Endothelial cell of umbilical vein (primary cell): ENCODE results near the gene CPD. TPM values are rescaled to one million over a fixed set of nuclear protein-coding genes. Genes with fewer than 3 reads are reported as not detected.

ENCODE experiments used
- BruUV-seq: library from RNA; stranded (reverse); fragments of 400-500 nt; replicated peaks from 2 replicates; lab custom pipeline; 2021; lab: Mats Ljungman, UMichigan
- CTCF ChIA-PET: fragments of 300-600, 350-600 bp; sonication (Branson Sonifier 250); formaldehyde crosslinking; loops from one replicate; lab custom pipeline; 2021; ENCODE audit warnings: antibody characterized with exemption, inconsistent platforms; lab: Charles Lee
- POLR2A ChIA-PET: fragments of 300-600, 350-600 bp; sonication (Branson Sonifier 250); formaldehyde crosslinking; loops from one replicate; lab custom pipeline; 2021; ENCODE audit warnings: antibody characterized with exemption, inconsistent platforms; lab: Charles Lee
- DNase-seq: peaks from one replicate; pipeline ENCODE4 v3.0.0-alpha.2; 2011; ENCODE audit warnings: low read depth, low spot score
- FAIRE-seq: peaks from 2 replicates; lab custom pipeline; 2011; peaks lifted over from hg19 to GRCh38; lab: Jason Lieb, UNC
- H2AFZ ChIP-seq: 2 replicates; pipeline ENCODE4 v1.6.0; 2012; ENCODE audit warnings: low read depth, low read length, control low read depth, inconsistent platforms
- H3K27ac ChIP-seq: 2 replicates; pipeline ENCODE4 v1.5.1; 2011; ENCODE audit warnings: low read depth, mild to moderate bottlenecking, control low read depth, low read length, moderate library complexity; ENCODE audit not compliant: insufficient read depth
- H3K27me3 ChIP-seq, 2 experiments: 2 replicates each; pipeline versions ENCODE4 v1.6.0 to v1.6.1; 2011; ENCODE audit warnings: low read length in 2 of 2, mixed read lengths in 1 of 2; ENCODE audit not compliant: control insufficient read depth in 2 of 2, insufficient read depth in 2 of 2
- H3K36me3 ChIP-seq, 2 experiments: 2 replicates in 1 of 2; 3 replicates in 1 of 2; pipeline ENCODE4 v1.5.1; 2011; ENCODE audit warnings: low read length in 2 of 2, mild to moderate bottlenecking in 1 of 2, moderate library complexity in 1 of 2; ENCODE audit not compliant: control insufficient read depth in 2 of 2, insufficient read depth in 2 of 2; ENCODE audit errors: extremely low read depth in 1 of 2
- H3K4me1 ChIP-seq: 3 replicates; pipeline ENCODE4 v1.5.1; 2011; ENCODE audit warnings: mild to moderate bottlenecking, low read length; ENCODE audit not compliant: control insufficient read depth, insufficient read depth; ENCODE audit errors: extremely low read depth
- H3K4me2 ChIP-seq: 2 replicates; pipeline ENCODE4 v1.6.1; 2011; ENCODE audit warnings: low read length, control low read depth, mixed read lengths; ENCODE audit not compliant: insufficient read depth
- H3K4me3 ChIP-seq, 3 experiments: fragments of 200-600 bp in 1 of 3; sonication (generic), shearing (Covaris generic) in 1 of 3; replicated peaks in 1 of 3; 2 replicates each; pipeline ENCODE4 v1.5.1; 2011 to 2016; ENCODE audit warnings: control low read depth in 3 of 3, low read length in 3 of 3, mild to moderate bottlenecking in 2 of 3, inconsistent platforms in 1 of 3, low read depth in 1 of 3, moderate library complexity in 1 of 3; ENCODE audit not compliant: insufficient read depth in 1 of 3
- H3K79me2 ChIP-seq: 2 replicates; pipeline ENCODE4 v1.6.0; 2012; ENCODE audit warnings: low read length, inconsistent platforms; ENCODE audit not compliant: control insufficient read depth, insufficient read depth
- H3K9ac ChIP-seq: replicated peaks from 2 replicates; pipeline ENCODE3; 2011; ENCODE audit warnings: low read length, control low read depth; ENCODE audit not compliant: insufficient read depth; ENCODE audit errors: extremely low read depth
- H3K9me1 ChIP-seq: replicated peaks from 3 replicates; pipeline ENCODE4 v1.6.0; 2011; ENCODE audit warnings: mild to moderate bottlenecking, low read length; ENCODE audit not compliant: control insufficient read depth, insufficient read depth; ENCODE audit errors: extremely low read depth
- H3K9me3 ChIP-seq: replicated peaks from 2 replicates; pipeline ENCODE4 v1.5.1; 2012; ENCODE audit warnings: low read length, inconsistent platforms; ENCODE audit not compliant: control insufficient read depth, insufficient read depth
- H4K20me1 ChIP-seq: replicated peaks from 2 replicates; pipeline ENCODE3; 2011; ENCODE audit warnings: mild to moderate bottlenecking, low read length; ENCODE audit not compliant: control insufficient read depth, insufficient read depth; ENCODE audit errors: extremely low read depth
- CTCF ChIP-seq, 2 donors: IDR thresholded peaks; 1 replicate in 1 of 2; 2 replicates in 1 of 2; pipeline ENCODE4 v1.5.1; 2011; ENCODE audit warnings: low read length in 2 of 2, mild to moderate bottlenecking in 2 of 2, moderate library complexity in 2 of 2, control low read depth in 1 of 2, inconsistent platforms in 1 of 2, low read depth in 1 of 2; ENCODE audit not compliant: insufficient read depth in 1 of 2; ENCODE audit errors: extremely low read depth in 1 of 2
- EZH2 ChIP-seq: IDR thresholded peaks from 2 replicates; pipeline ENCODE4 v1.6.1; 2012; ENCODE audit warnings: borderline replicate concordance, low read depth, mild to moderate bottlenecking, moderate library complexity, low read length, inconsistent platforms; ENCODE audit not compliant: severe bottlenecking
- FOS ChIP-seq: IDR thresholded peaks from 2 replicates; pipeline ENCODE4 v1.6.1; 2011; ENCODE audit warnings: mild to moderate bottlenecking, low read length, moderate library complexity, borderline replicate concordance; ENCODE audit not compliant: insufficient read depth
- GATA2 ChIP-seq: IDR thresholded peaks from 2 replicates; pipeline ENCODE4 v1.7.0; 2011; ENCODE audit warnings: low read depth, mild to moderate bottlenecking, moderate library complexity, mixed read lengths, low read length; ENCODE audit not compliant: insufficient read length, insufficient read depth
- JUN ChIP-seq: IDR thresholded peaks from 2 replicates; pipeline ENCODE4 v1.6.1; 2011; ENCODE audit warnings: borderline replicate concordance, low read depth; ENCODE audit not compliant: insufficient read length, insufficient read depth
- MAX ChIP-seq: IDR thresholded peaks from 2 replicates; pipeline ENCODE4 v1.6.1; 2011; ENCODE audit not compliant: insufficient read depth, insufficient read length
- MYC ChIP-seq: IDR thresholded peaks from one replicate; pipeline ENCODE4 v1.6.1; 2011; ENCODE audit warnings: mild to moderate bottlenecking, low read depth, low read length
- POLR2A ChIP-seq: IDR thresholded peaks from 2 replicates; pipeline ENCODE4 v1.6.1; 2012; ENCODE audit warnings: low read depth, mild to moderate bottlenecking, control low read depth, low read length
- POLR2AphosphoS5 ChIP-seq: IDR thresholded peaks from 2 replicates; pipeline ENCODE4 v1.6.1; 2012; ENCODE audit warnings: low read depth, mild to moderate bottlenecking, control low read depth, low read length, moderate library complexity; ENCODE audit not compliant: insufficient read depth
- dilution Hi-C: fragments of 300-500 bp; cut with MboI; formaldehyde crosslinking; loops from one replicate; pipeline ENCODE4 v1.15.0; 2019; ENCODE audit warnings: low sequenced_read_pairs; ENCODE audit not compliant: extremely low pct_ligation_motif_present
- intact Hi-C: fragments of 100-400 bp; cut with micrococcal nuclease; formaldehyde crosslinking; loops from one replicate; pipeline ENCODE4 v1.10.0; 2022
- polyA plus RNA-seq, 4 experiments: library from polyadenylated mRNA; depleted of rRNA in 3 of 4; stranded (reverse) in 3 of 4; unstranded in 1 of 4; fragments of >200 nt; gene quantifications; 2 replicates each; pipeline versions ENCODE4 v1.2.1 to v1.2.3, GENCODE V29; 2011 to 2012; ENCODE audit warnings: missing spikeins in 1 of 4
- total RNA-seq: library from RNA; stranded (reverse); gene quantifications from 2 replicates; pipeline ENCODE4 v1.2.3, GENCODE V29; 2021

CPD gene
- total and polyA plus RNA-seq, 2 donors (not counting 3 experiments of a cell fraction or from before 2014, with no cell fraction given): 18.3 to 63.6 TPM

- TF ChIP-seq MAX (no peak), MYC (no peak), POLR2AphosphoS5 (no peak), FOS (no peak), POLR2A (no peak), EZH2 (no peak), GATA2 (no peak), JUN (no peak), CTCF (IDR thresholded peaks at IDR 0.05; ENCODE audit: extremely low read depth in 1 of 2, insufficient read depth in 1 of 2, low read depth in 1 of 2, low read length in 2 of 2) (no peak)
- Histone ChIP-seq H4K20me1 (no peaks in the 10 kb centered on the region), H3K4me2 (no peak overlapping the region), H3K79me2 (no peaks in the 10 kb centered on the region), H3K4me1 (no peaks in the 10 kb centered on the region), H3K9me1 (no peaks in the 10 kb centered on the region), H3K4me3 (no peak overlapping the region), H2AFZ (no peak overlapping the region), H3K36me3 (no peaks in the 10 kb centered on the region), H3K9ac (no peak overlapping the region), H3K27ac (no peak overlapping the region), H3K9me3 (no peaks in the 10 kb centered on the region), H3K27me3 (peaks cover 0 to 2% of the 10 kb centered on the region in 2 experiments)
- ChIA-PET POLR2A (no interaction called here), CTCF (interaction anchor here (1.4 to 2.0 kb wide), 2 partner anchors 13 to 45 kb away, joined by 3 to 5 read pairs; no protein-coding TSS in a partner anchor)
- intact Hi-C loops (no loop called here), dilution Hi-C loops (no loop called here)
- no peak for FAIRE-seq
- no peak for DNase-seq
- no TSS peak for BruUV-seq
Measured at GRCh38 chr17:30357476-30357875, 21.3 kb upstream of the CPD start.
